Measurements from ENCODE around the gene ABCC11. TPM values are rescaled to one million over a fixed set of nuclear protein-coding genes. Genes with fewer than 3 reads are reported as not detected.

Gene ABCC11
- total and polyA plus RNA-seq, 2 experiments from 2014 or later: 0.10 TPM; not detected in 1

- TF ChIP-seq ZNF462 (CRISPR knock-in tag; IDR thresholded peaks at IDR 0.05) (no peak), NANOG (IDR thresholded peaks at IDR 0.05; ENCODE audit: borderline replicate concordance) (no peak), STAT1 (IDR thresholded peaks at IDR 0.05; ENCODE audit: unreplicated experiment) (no peak), POLR2AphosphoS5 (IDR thresholded peaks at IDR 0.05; ENCODE audit: low read depth) (no peak), EZH2phosphoT487 (IDR thresholded peaks at IDR 0.05; ENCODE audit: unreplicated experiment) (no peak), EZH2 (IDR thresholded peaks at IDR 0.05; ENCODE audit: low read depth, unreplicated experiment) (no peak), ZNF114 (CRISPR knock-in tag; IDR thresholded peaks at IDR 0.05) (no peak), CTCF (conservative IDR thresholded peaks at IDR 0.05; ENCODE audit: low read depth in 2 of 2) (no peak), CREB1 (CRISPR knock-in tag; IDR thresholded peaks at IDR 0.05; ENCODE audit: low read depth) (no peak), JUNB (IDR thresholded peaks at IDR 0.05; ENCODE audit: unreplicated experiment) (no peak), ZNF331 (CRISPR knock-in tag; IDR thresholded peaks at IDR 0.05; ENCODE audit: low read depth) (no peak)
These were observed 45.7 kb downstream of the ABCC11 start (continued) for GRCh38 chr16:48201515-48202201.
